Right lobe of liver (tissue), 4 donors: ENCODE results near the gene CHRNG.

Experiments used
- CTCF ChIP-seq, 4 donors: fragments of 200-600 bp in 3 of 4; fragments of 450-650 bp in 1 of 4; IDR thresholded peaks; one replicate each; pipeline versions ENCODE4 v1.5.1 to v1.8.0; 2016 to 2022; ENCODE audit warnings: antibody characterized with exemption in 4 of 4, mild to moderate bottlenecking in 2 of 4
- POLR2A ChIP-seq: fragments of 450-650 bp; IDR thresholded peaks from one replicate; pipeline ENCODE4 v1.6.1; 2017; ENCODE audit warnings: antibody characterized with exemption, mild to moderate bottlenecking
- donor health status: DM: no; HTN: no; CAD: no.
- donor health status: DM: no; HTN: no; CAD: no.
- donor health status: DM: no; HTN: yes; CAD: no.

GRCh38 chr2:232571026-232571474 lies 31.6 kb downstream of the CHRNG start:
- TF ChIP-seq CTCF (IDR thresholded peaks at IDR 0.05), result no peak
- no peak for TF ChIP-seq POLR2A
